Measurements from ENCODE around the gene ARHGAP23.

GRCh38 chr17:38439436-38439835 lies 11.2 kb downstream of the ARHGAP23 start:
- no peak for TF ChIP-seq CTCF (conservative IDR thresholded peaks at IDR 0.05; ENCODE audit: low read depth, low read length)
- TF ChIP-seq EZH2 (IDR thresholded peaks at IDR 0.05; ENCODE audit: borderline replicate concordance, low read depth, low read length, poor library complexity, severe bottlenecking) = no peak

All from A673 (cell line).